ENCODE data around the gene LMF1.

Gene LMF1

GRCh38 chr16:984736-985636 lies 14.2 kb upstream of the LMF1 start:
- H3K36me3 ChIP-seq (replicated peaks): 0 out of 2 replicates have a peak, but pooled peaks cover 3% of the 10 kb centered on the region
- in situ Hi-C loops (cut with MboI; ENCODE audit: low sequenced_read_pairs): no loop called here
- DNase-seq (ENCODE audit: low spot score in 2 of 2): no peak
- no peaks in the 10 kb centered on the region; the same call in 1 of the 2 replicates for H3K4me1 ChIP-seq
- no peak overlapping the region for H3K4me3 ChIP-seq
- H3K9me3 ChIP-seq: no peaks in the 10 kb centered on the region
- 0 out of 2 replicates have a peak, but pooled peaks cover 2% of the 10 kb centered on the region for H3K27me3 ChIP-seq (ENCODE audit: low read depth)

DNA sequence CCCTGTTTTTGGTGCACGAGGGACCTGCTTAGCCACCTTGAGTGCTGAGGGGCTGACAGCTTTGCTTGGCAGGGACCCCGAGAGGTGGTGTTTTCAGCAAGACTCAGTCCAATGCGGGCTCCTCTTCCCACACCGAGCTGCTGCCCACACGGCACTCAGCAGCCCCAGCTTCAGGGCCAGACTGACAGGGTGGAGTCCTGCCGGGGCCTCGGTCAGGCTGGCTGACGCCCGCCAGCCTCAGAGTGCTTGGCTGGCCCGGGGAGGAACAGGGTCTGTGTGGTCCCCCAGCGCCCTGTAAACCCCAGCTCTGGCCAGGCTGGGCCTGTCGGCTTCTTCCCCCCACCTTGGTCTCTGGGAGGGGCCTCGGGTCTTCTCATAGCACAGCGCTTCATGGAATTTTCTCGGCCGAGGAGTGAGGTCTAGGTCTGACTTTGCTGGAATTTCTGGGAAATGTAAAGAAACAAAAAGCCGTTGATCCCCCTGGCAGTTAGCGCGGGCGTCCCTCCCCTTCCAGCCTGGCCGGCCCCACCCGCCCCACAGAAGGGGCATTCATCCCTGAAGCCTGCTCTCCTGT lies 13.4 kb upstream of the LMF1 start:
- no peak overlapping the region for H3K4me3 ChIP-seq
- H3K4me1 ChIP-seq: no peaks in the 10 kb centered on the region; the same call in 1 of the 2 replicates
- H3K36me3 ChIP-seq (replicated peaks): 0 out of 2 replicates have a peak, but pooled peaks cover 3% of the 10 kb centered on the region
- no peak for DNase-seq (ENCODE audit: low spot score in 2 of 2)
- H3K9me3 ChIP-seq: no peaks in the 10 kb centered on the region
- in situ Hi-C loops (cut with MboI; ENCODE audit: low sequenced_read_pairs): no loop called here
- H3K27me3 ChIP-seq (ENCODE audit: low read depth): 0 out of 2 replicates have a peak, but pooled peaks cover 2% of the 10 kb centered on the region

- Histone ChIP-seq H3K9me3 (no peaks in the 10 kb centered on the region), H3K4me3 (peak overlapping the region; percentile 46), H3K4me1 (no peaks in the 10 kb centered on the region; the same call in 1 of the 2 replicates), H3K27me3 (ENCODE audit: low read depth) (0 out of 2 replicates have a peak, but pooled peaks cover 2% of the 10 kb centered on the region), H3K36me3 (replicated peaks) (0 out of 2 replicates have a peak, but pooled peaks cover 3% of the 10 kb centered on the region)
- in situ Hi-C loops (cut with MboI; ENCODE audit: low sequenced_read_pairs): no loop called here
- DNase-seq (ENCODE audit: low spot score in 2 of 2): peak in 1 of 2 experiments; percentile 35
Measured at GRCh38 chr16:983044-984030, 12.6 kb upstream of the LMF1 start.

GRCh38 chr16:982145-983043 lies 11.6 kb upstream of the LMF1 start:
- H3K36me3 ChIP-seq (replicated peaks): 0 out of 2 replicates have a peak, but pooled peaks cover 3% of the 10 kb centered on the region
- in situ Hi-C loops (cut with MboI; ENCODE audit: low sequenced_read_pairs): no loop called here
- DNase-seq (ENCODE audit: low spot score in 2 of 2): peak in 1 of 2 experiments; percentile 47
- H3K4me3 ChIP-seq: peak overlapping the region; percentile 46
- H3K4me1 ChIP-seq: no peaks in the 10 kb centered on the region; the same call in 1 of the 2 replicates
- no peaks in the 10 kb centered on the region for H3K9me3 ChIP-seq
- 0 out of 2 replicates have a peak, but pooled peaks cover 2% of the 10 kb centered on the region for H3K27me3 ChIP-seq (ENCODE audit: low read depth)

GRCh38 chr16:981695-982144 lies 10.9 kb upstream of the LMF1 start, which contains the start of gene SOX8:
TSS of gene SOX8 (plus strand) at chr16:981770. CDS start at chr16:981923, 153 bp downstream.
- H3K4me1 ChIP-seq: no peaks in the 10 kb centered on the region; the same call in 1 of the 2 replicates
- H3K27me3 ChIP-seq (ENCODE audit: low read depth): 0 out of 2 replicates have a peak, but pooled peaks cover 2% of the 10 kb centered on the region

GRCh38 chr16:980595-980854 lies 9.7 kb upstream of the LMF1 start:
- in situ Hi-C loops (cut with MboI; ENCODE audit: low sequenced_read_pairs): no loop called here
- no peaks in the 10 kb centered on the region; the same call in 1 of the 2 replicates for H3K4me1 ChIP-seq
- no peaks in the 10 kb centered on the region for H3K9me3 ChIP-seq
- H3K27me3 ChIP-seq (ENCODE audit: low read depth): 0 out of 2 replicates have a peak, but pooled peaks cover 2% of the 10 kb centered on the region
- peak overlapping the region; percentile 45 for H3K4me3 ChIP-seq
- H3K36me3 ChIP-seq (replicated peaks): 0 out of 2 replicates have a peak, but pooled peaks cover 3% of the 10 kb centered on the region
- no peak for DNase-seq (ENCODE audit: low spot score in 2 of 2)

More at GRCh38 chr16:981695-982144, 10.9 kb upstream of the LMF1 start, which contains the start of gene SOX8:
- H3K36me3 ChIP-seq (replicated peaks): 0 out of 2 replicates have a peak, but pooled peaks cover 3% of the 10 kb centered on the region
- H3K4me3 ChIP-seq: peak within 1 kb of the TSS; percentile 46
- DNase-seq (ENCODE audit: low spot score in 2 of 2): peak; percentile 46 to 84
- no peaks in the 10 kb centered on the region for H3K9me3 ChIP-seq
- in situ Hi-C loops (cut with MboI; ENCODE audit: low sequenced_read_pairs): no loop called here

DNA sequence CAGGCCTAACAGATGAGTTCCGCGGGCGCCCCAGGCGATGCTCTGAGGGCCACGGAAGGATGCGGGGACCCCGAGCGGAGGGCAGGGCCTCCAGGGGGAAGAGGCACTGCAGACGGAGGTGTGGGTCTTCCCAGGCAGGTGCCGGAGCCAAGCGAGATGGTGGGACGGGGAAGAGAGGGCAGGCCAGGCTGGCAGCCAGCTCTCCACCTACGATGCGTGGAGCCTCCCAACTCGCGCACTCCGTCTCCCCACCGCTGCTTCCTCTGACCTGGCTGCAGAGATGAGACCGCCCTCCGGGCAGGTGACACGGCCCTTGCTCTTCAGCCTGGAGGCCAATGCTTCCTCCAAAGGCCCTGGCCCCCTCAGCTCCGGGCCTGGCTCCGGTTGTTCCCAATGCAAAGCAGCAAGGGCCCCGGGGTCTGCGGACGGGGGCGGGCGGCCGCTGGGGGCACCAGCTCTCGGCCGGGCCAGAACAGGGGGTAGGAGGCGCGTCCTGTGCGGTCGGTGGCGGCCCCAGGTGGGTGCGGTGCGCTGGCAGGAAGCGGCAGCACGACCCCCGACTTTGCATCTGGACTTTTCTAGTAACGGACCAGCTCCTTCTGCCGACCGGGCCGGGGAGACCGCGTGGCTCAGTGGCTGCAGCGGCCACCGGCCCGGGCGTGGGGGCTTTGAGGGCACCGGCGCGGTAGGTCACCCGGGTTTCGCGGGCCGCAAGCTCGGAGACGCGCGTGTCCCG lies 9.2 kb upstream of the LMF1 start:
- Histone ChIP-seq H3K4me3 (peak overlapping the region; percentile 45), H3K4me1 (no peaks in the 10 kb centered on the region; the same call in 1 of the 2 replicates), H3K36me3 (replicated peaks) (0 out of 2 replicates have a peak, but pooled peaks cover 3% of the 10 kb centered on the region), H3K27me3 (ENCODE audit: low read depth) (0 out of 2 replicates have a peak, but pooled peaks cover 2% of the 10 kb centered on the region), H3K9me3 (no peaks in the 10 kb centered on the region)
- no peak for DNase-seq (ENCODE audit: low spot score in 2 of 2)
- in situ Hi-C loops (cut with MboI; ENCODE audit: low sequenced_read_pairs): no loop called here

DNA sequence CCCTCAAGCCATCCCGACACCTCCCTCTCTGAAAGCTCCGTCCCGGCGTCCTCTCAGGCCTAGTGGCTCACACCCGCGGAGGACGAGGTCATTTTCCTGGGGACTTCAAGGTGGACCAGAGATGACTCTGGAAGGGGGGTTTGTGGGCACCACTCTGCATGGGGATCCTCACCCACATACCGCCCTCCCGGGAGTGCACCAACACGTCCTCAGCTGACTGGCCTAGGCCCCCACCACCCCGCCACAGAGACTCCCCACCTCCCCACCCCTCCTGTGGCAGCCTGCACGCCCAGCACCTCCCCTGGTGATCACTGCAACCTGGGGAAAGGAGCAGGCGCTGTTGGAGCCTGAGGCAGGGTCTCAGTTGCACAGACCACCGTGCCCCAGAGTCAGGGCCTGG lies 8.4 kb upstream of the LMF1 start:
- H3K27me3 ChIP-seq (ENCODE audit: low read depth): 0 out of 2 replicates have a peak, but pooled peaks cover 2% of the 10 kb centered on the region
- in situ Hi-C loops (cut with MboI; ENCODE audit: low sequenced_read_pairs): no loop called here
- 0 out of 2 replicates have a peak, but pooled peaks cover 3% of the 10 kb centered on the region for H3K36me3 ChIP-seq (replicated peaks)

GRCh38 chr16:978403-978802 lies 7.6 kb upstream of the LMF1 start:
- Histone ChIP-seq H3K27me3 (ENCODE audit: low read depth) (0 out of 2 replicates have a peak, but pooled peaks cover 2% of the 10 kb centered on the region), H3K4me3 (no peak overlapping the region), H3K36me3 (replicated peaks) (no peaks in the 10 kb centered on the region), H3K4me1 (no peaks in the 10 kb centered on the region; the same call in 1 of the 2 replicates), H3K9me3 (no peaks in the 10 kb centered on the region)
- in situ Hi-C loops (cut with MboI; ENCODE audit: low sequenced_read_pairs): no loop called here
- no peak for DNase-seq (ENCODE audit: low spot score in 2 of 2)

More for the DNA sequence above, 8.4 kb upstream of the LMF1 start:
- H3K9me3 ChIP-seq: no peaks in the 10 kb centered on the region
- H3K4me3 ChIP-seq: no peak overlapping the region
- H3K4me1 ChIP-seq: no peaks in the 10 kb centered on the region; the same call in 1 of the 2 replicates
- DNase-seq (ENCODE audit: low spot score in 2 of 2): no peak

- Histone ChIP-seq H3K27me3 (ENCODE audit: low read depth) (0 out of 2 replicates have a peak, but pooled peaks cover 2% of the 10 kb centered on the region), H3K4me3 (no peak overlapping the region), H3K36me3 (replicated peaks) (no peaks in the 10 kb centered on the region), H3K9me3 (no peaks in the 10 kb centered on the region), H3K4me1 (no peaks in the 10 kb centered on the region; the same call in 1 of the 2 replicates)
- in situ Hi-C loops (cut with MboI; ENCODE audit: low sequenced_read_pairs): no loop called here
- DNase-seq (ENCODE audit: low spot score in 2 of 2): no peak
Measured at GRCh38 chr16:977896-978295, 7.1 kb upstream of the LMF1 start.

DNA sequence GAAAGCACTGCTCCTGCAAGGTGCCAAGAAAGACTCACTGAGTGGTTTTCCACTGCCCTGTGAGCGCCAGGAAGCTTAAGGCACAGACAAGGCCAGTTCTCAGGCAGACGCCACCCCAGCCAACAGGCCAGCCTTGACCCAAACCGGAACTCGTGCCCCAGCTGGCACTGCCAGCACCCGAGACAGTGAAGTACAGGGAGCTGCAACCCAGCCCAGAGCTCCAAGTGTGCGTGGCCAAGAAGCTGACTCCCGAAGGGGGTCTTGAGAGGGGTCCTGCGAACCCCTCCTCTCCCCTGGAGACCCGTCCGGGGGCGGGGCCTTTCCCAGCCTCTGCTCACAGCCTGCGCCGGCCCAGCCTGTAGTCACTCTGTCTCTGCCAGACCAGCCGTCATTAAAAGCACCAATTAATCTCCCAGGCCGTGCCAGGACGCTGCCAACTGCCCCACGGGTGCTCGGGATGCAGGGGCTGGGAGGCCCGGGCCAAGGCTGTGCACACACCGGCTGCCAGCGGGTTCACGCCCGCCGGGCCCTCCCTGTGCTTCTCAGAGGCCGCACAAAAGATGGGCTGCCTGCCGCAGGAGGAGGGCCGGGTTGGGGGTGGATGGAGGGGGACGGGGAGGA lies 6.4 kb upstream of the LMF1 start:
- in situ Hi-C loops (cut with MboI; ENCODE audit: low sequenced_read_pairs): no loop called here

More for the DNA sequence above, 6.4 kb upstream of the LMF1 start:
- no peak for DNase-seq (ENCODE audit: low spot score in 2 of 2)
- Histone ChIP-seq H3K4me1 (no peaks in the 10 kb centered on the region), H3K4me3 (no peak overlapping the region), H3K36me3 (replicated peaks) (no peaks in the 10 kb centered on the region), H3K9me3 (no peaks in the 10 kb centered on the region), H3K27me3 (ENCODE audit: low read depth) (0 out of 2 replicates have a peak, but pooled peaks cover under 1% of the 10 kb centered on the region)

Data from HAP-1 (cell line).